H1 (cell line): ENCODE measurements around the gene MKI67. TPM values are rescaled to one million over a fixed set of nuclear protein-coding genes. Genes with fewer than 3 reads are reported as not detected.

Source experiments
- CTCF ChIA-PET: fragments of 300-600 bp; sonication (Branson Sonifier 250); formaldehyde crosslinking; loops from one replicate; lab custom pipeline; 2021; ENCODE audit not compliant: partially characterized antibody; lab: Charles Lee
- POLR2A ChIA-PET: fragments of 300-600 bp; sonication (Branson Sonifier 250); formaldehyde crosslinking; loops from one replicate; lab custom pipeline; 2021; ENCODE audit warnings: inconsistent platforms; ENCODE audit not compliant: partially characterized antibody; lab: Charles Lee
- DNase-seq, 2 experiments: peaks; one replicate each; pipeline versions ENCODE4 v3.0.0 to v3.0.0-alpha.2; 2010 to 2022; ENCODE audit warnings: low spot score in 2 of 2, low read depth in 1 of 2, mixed read lengths in 1 of 2
- FAIRE-seq: peaks from 2 replicates; lab custom pipeline; 2011; peaks lifted over from hg19 to GRCh38; lab: Jason Lieb, UNC
- H2AFZ ChIP-seq: 2 replicates; pipeline ENCODE4 v1.8.1; 2012; ENCODE audit warnings: low read length, inconsistent platforms
- H2AK5ac ChIP-seq: 2 replicates; pipeline ENCODE4 v1.6.1; 2013; ENCODE audit warnings: low read depth, low read length
- H2BK120ac ChIP-seq: replicated peaks from 2 replicates; pipeline ENCODE3; 2013; ENCODE audit warnings: low read depth, low read length, inconsistent platforms
- H2BK12ac ChIP-seq: 2 replicates; pipeline ENCODE4 v1.6.1; 2013; ENCODE audit warnings: low read depth, low read length
- H2BK15ac ChIP-seq: 2 replicates; pipeline ENCODE4 v1.6.1; 2013; ENCODE audit warnings: low read length
- H2BK20ac ChIP-seq: 2 replicates; pipeline ENCODE4 v1.6.1; 2013; ENCODE audit warnings: low read length
- H2BK5ac ChIP-seq: 2 replicates; pipeline ENCODE4 v1.6.1; 2013; ENCODE audit warnings: low read depth, low read length
- H3K14ac ChIP-seq: 2 replicates; pipeline ENCODE4 v1.6.1; 2013; ENCODE audit warnings: inconsistent platforms; ENCODE audit not compliant: insufficient read length
- H3K18ac ChIP-seq: 2 replicates; pipeline ENCODE4 v1.6.1; 2013; ENCODE audit warnings: low read length; ENCODE audit errors: extremely low read depth
- H3K23ac ChIP-seq: 2 replicates; pipeline ENCODE4 v1.6.1; 2013; ENCODE audit warnings: inconsistent platforms; ENCODE audit not compliant: insufficient read length
- H3K23me2 ChIP-seq: 2 replicates; pipeline ENCODE4 v1.6.1; 2013; ENCODE audit warnings: low read depth, low read length
- H3K27ac ChIP-seq: 2 replicates; pipeline ENCODE4 v1.6.1; 2011; ENCODE audit warnings: low read depth, low read length, inconsistent platforms
- H3K27me3 ChIP-seq, 4 experiments: replicated peaks in 1 of 4; 1 replicate in 1 of 4; 2 replicates in 3 of 4; pipeline versions ENCODE4 v1.6.1 to v1.8.1; 2011 to 2013; ENCODE audit warnings: low read length in 3 of 4, mild to moderate bottlenecking in 3 of 4, inconsistent platforms in 2 of 4, mixed read lengths in 2 of 4, moderate library complexity in 1 of 4; ENCODE audit not compliant: control insufficient read depth in 3 of 4, insufficient read depth in 3 of 4; ENCODE audit errors: extremely low read depth in 1 of 4
- H3K36me3 ChIP-seq, 4 experiments: 2 replicates each; pipeline versions ENCODE4 v1.6.1 to v1.8.1; 2011 to 2013; ENCODE audit warnings: mild to moderate bottlenecking in 4 of 4, low read length in 3 of 4, moderate library complexity in 2 of 4, control low read depth in 1 of 4, inconsistent platforms in 1 of 4; ENCODE audit not compliant: insufficient read depth in 4 of 4, control insufficient read depth in 2 of 4
- H3K4ac ChIP-seq: replicated peaks from 2 replicates; pipeline ENCODE3; 2013; ENCODE audit warnings: low read length, low read depth, mixed read lengths, inconsistent platforms; ENCODE audit not compliant: insufficient read length
- H3K4me1 ChIP-seq, 4 experiments: replicated peaks in 1 of 4; 1 replicate in 1 of 4; 2 replicates in 3 of 4; pipeline versions ENCODE4 v1.6.1 to v1.8.1; 2011 to 2013; ENCODE audit warnings: low read length in 3 of 4, inconsistent platforms in 2 of 4, mixed read lengths in 1 of 4; ENCODE audit not compliant: insufficient read depth in 4 of 4, control insufficient read depth in 3 of 4
- H3K4me2 ChIP-seq, 2 experiments: 2 replicates each; pipeline versions ENCODE4 v1.6.1 to v1.8.1; 2011 to 2013; ENCODE audit warnings: low read depth in 2 of 2, low read length in 2 of 2, control low read depth in 1 of 2, inconsistent platforms in 1 of 2, mild to moderate bottlenecking in 1 of 2; ENCODE audit not compliant: insufficient read depth in 1 of 2
- H3K4me3 ChIP-seq, 4 experiments: fragments of 200-600, 300-600 bp in 1 of 4; sonication (generic), shearing (Covaris generic), sonication (Bioruptor Twin) in 1 of 4; 2 replicates each; pipeline versions ENCODE4 v1.5.1 to v1.8.1; 2011 to 2016; ENCODE audit warnings: low read length in 4 of 4, low read depth in 3 of 4, control low read depth in 2 of 4, inconsistent platforms in 2 of 4, mild to moderate bottlenecking in 2 of 4, mixed read lengths in 1 of 4, moderate library complexity in 1 of 4; ENCODE audit not compliant: insufficient read depth in 2 of 4; ENCODE audit errors: extremely low read depth in 1 of 4
- H3K56ac ChIP-seq: replicated peaks from 2 replicates; pipeline ENCODE3; 2013; ENCODE audit warnings: low read depth, mild to moderate bottlenecking, mixed read lengths, low read length, inconsistent platforms; ENCODE audit not compliant: insufficient read length
- H3K79me1 ChIP-seq: 2 replicates; pipeline ENCODE4 v1.6.1; 2013; ENCODE audit warnings: low read depth, low read length, control low read depth
- H3K79me2 ChIP-seq, 2 experiments: 2 replicates each; pipeline versions ENCODE4 v1.6.1 to v1.8.1; 2012 to 2013; ENCODE audit warnings: low read length in 2 of 2, mild to moderate bottlenecking in 2 of 2, inconsistent platforms in 1 of 2; ENCODE audit not compliant: insufficient read depth in 2 of 2, control insufficient read depth in 1 of 2
- H3K9ac ChIP-seq, 4 experiments: replicated peaks in 1 of 4; 1 replicate in 1 of 4; 2 replicates in 3 of 4; pipeline versions ENCODE4 v1.6.1 to v1.8.1; 2011 to 2013; ENCODE audit warnings: low read depth in 3 of 4, low read length in 3 of 4, control low read depth in 2 of 4, mild to moderate bottlenecking in 2 of 4, moderate library complexity in 2 of 4, inconsistent platforms in 1 of 4; ENCODE audit errors: extremely low read depth in 1 of 4
- H3K9me3 ChIP-seq, 2 experiments: 2 replicates each; pipeline versions ENCODE4 v1.6.1 to v1.8.1; 2012 to 2013; ENCODE audit warnings: mild to moderate bottlenecking in 2 of 2, moderate library complexity in 2 of 2, control low read depth in 1 of 2, inconsistent platforms in 1 of 2, low read depth in 1 of 2, low read length in 1 of 2, mixed read lengths in 1 of 2; ENCODE audit not compliant: insufficient read depth in 2 of 2
- H4K20me1 ChIP-seq, 2 experiments: replicated peaks in 1 of 2; 2 replicates each; pipeline versions ENCODE3 to v1.8.1; 2011 to 2013; ENCODE audit warnings: inconsistent platforms in 2 of 2, low read length in 2 of 2, mild to moderate bottlenecking in 1 of 2; ENCODE audit not compliant: insufficient read depth in 2 of 2, control insufficient read depth in 1 of 2
- H4K5ac ChIP-seq: 2 replicates; pipeline ENCODE4 v1.6.1; 2013; ENCODE audit warnings: low read length, low read depth, mixed read lengths, inconsistent platforms; ENCODE audit not compliant: insufficient read length
- H4K8ac ChIP-seq: 2 replicates; pipeline ENCODE4 v1.8.0; 2013; ENCODE audit warnings: mild to moderate bottlenecking, moderate library complexity, low read length, inconsistent platforms; ENCODE audit not compliant: insufficient read depth; ENCODE audit errors: extremely low read depth
- H4K91ac ChIP-seq: replicated peaks from 2 replicates; pipeline ENCODE3; 2013; ENCODE audit warnings: low read length, mixed read lengths, inconsistent platforms; ENCODE audit not compliant: insufficient read length
- ASH2L ChIP-seq: fragments of 200-600, 300-600 bp; sonication (generic); IDR thresholded peaks from one replicate; pipeline ENCODE4 v1.7.1; 2017; ENCODE audit warnings: low read length
- BACH1 ChIP-seq: IDR thresholded peaks from 2 replicates; pipeline ENCODE4 v1.6.1; 2012; ENCODE audit warnings: low read length, improper control_type of control experiment
- CBX8 ChIP-seq: fragments of 300-800, 300-1000 bp; sonication (generic); IDR thresholded peaks from 2 replicates; pipeline ENCODE4 v1.7.1; 2016; ENCODE audit warnings: low read depth, low read length, borderline replicate concordance
- CHD1 ChIP-seq: IDR thresholded peaks from 2 replicates; pipeline ENCODE4 v1.6.1; 2012; ENCODE audit warnings: low read depth, low read length, improper control_type of control experiment
- JUND ChIP-seq: IDR thresholded peaks from 2 replicates; pipeline ENCODE4 v1.6.1; 2011; ENCODE audit warnings: mild to moderate bottlenecking, improper control_type of control experiment, low read length
- KDM1A ChIP-seq: fragments of 200-600, 300-600 bp; sonication (generic); IDR thresholded peaks from 2 replicates; pipeline ENCODE4 v1.7.1; 2016; ENCODE audit warnings: mild to moderate bottlenecking, low read length, borderline replicate concordance
- PHF8 ChIP-seq: fragments of 200-600 bp; sonication (generic); conservative IDR thresholded peaks from 2 replicates; pipeline ENCODE4 v1.7.1; 2012; ENCODE audit warnings: low read depth, mild to moderate bottlenecking, inconsistent platforms, low read length, moderate library complexity
- RAD21 ChIP-seq, 2 experiments: IDR thresholded peaks in 1 of 2; conservative IDR thresholded peaks in 1 of 2; 2 replicates each; pipeline ENCODE4 v1.6.1; 2011; ENCODE audit warnings: low read depth in 2 of 2, low read length in 2 of 2, improper control_type of control experiment in 1 of 2, inconsistent platforms in 1 of 2, mild to moderate bottlenecking in 1 of 2, moderate library complexity in 1 of 2
- SUZ12 ChIP-seq: fragments of 200-600 bp; sonication (generic); IDR thresholded peaks from 2 replicates; pipeline ENCODE4 v1.6.1; 2012; ENCODE audit warnings: mild to moderate bottlenecking, inconsistent platforms, low read length, moderate library complexity, mixed read lengths
- TAF7 ChIP-seq: optimal IDR thresholded peaks from 2 replicates; pipeline ENCODE3; 2011; ENCODE audit warnings: low read depth, mild to moderate bottlenecking, inconsistent platforms, low read length, moderate library complexity, borderline replicate concordance
- WGBS, 2 experiments: shearing (Covaris generic) in 1 of 2; methylation state at CpG; one replicate each; pipeline versions ENCODE4 v1.1.6 to v1.1.7; 2013 to 2015; ENCODE audit warnings: low lambda C conversion rate in 2 of 2, mixed read lengths in 2 of 2, inconsistent platforms in 1 of 2, low coverage in 1 of 2, missing lambda C conversion rate in 1 of 2; ENCODE audit not compliant: insufficient replicate concordance in 2 of 2, insufficient coverage in 1 of 2, insufficient read length in 1 of 2; ENCODE audit errors: extremely low coverage in 1 of 2, missing lambda C conversion rate in 1 of 2; 5-methylcytosine and 5-hydroxymethylcytosine counted together
- polyA plus RNA-seq, 7 experiments: library from polyadenylated mRNA; depleted of rRNA in 3 of 7; stranded (reverse) in 5 of 7; unstranded in 2 of 7; fragments of >200 nt in 5 of 7; fragments of 200-250 nt in 2 of 7; gene quantifications; 1 replicate in 5 of 7; 2 replicates in 1 of 7; 4 replicates in 1 of 7; pipeline versions ENCODE4 v1.2.1 to v1.2.3, GENCODE V29; 2011 to 2013; ENCODE audit warnings: missing spikeins in 2 of 7, mixed read lengths in 2 of 7
- total RNA-seq: library from RNA; stranded (reverse); fragmentation: NEBNext Ultra II Directional; extraction: Animal tissue kit (Norgen Biotek cat#: 25700); gene quantifications from 2 replicates; pipeline ENCODE4 v1.2.1, GENCODE V29; 2021
- TF ChIP-seq, protein P1 (sequence below): IDR thresholded peaks from 2 replicates; pipeline ENCODE4 v1.6.1; 2012; ENCODE audit warnings: inconsistent platforms
- TF ChIP-seq, protein P2 (sequence below): IDR thresholded peaks from 2 replicates; pipeline ENCODE4 v1.6.1; 2012; ENCODE audit warnings: low read length, inconsistent platforms

MKI67 gene
- total and polyA plus RNA-seq, 2 of the 8 experiments (the other 6 are each of a cell fraction or from before 2014, with no cell fraction given): 15.8 to 85.1 TPM

DNA sequence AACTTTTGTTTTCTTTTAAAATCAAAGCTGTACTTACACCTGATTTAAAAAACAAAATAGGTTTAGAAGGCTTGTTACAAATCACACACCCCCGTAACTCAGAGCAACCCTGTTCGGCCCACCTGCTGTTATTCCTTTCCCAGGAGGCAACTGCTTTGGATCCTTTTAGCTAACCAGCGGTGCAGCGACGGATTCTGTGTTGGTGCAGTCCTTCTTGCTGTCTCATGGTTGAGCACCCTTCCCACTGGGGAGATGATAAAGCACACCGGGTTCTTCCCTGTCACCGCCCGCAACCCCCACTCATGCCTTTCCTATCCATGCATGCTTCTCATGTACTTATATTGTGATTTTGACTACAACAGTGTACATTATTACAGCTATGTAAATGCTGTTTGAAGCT lies 24.8 kb upstream of the MKI67 start:
- H3K23me2 ChIP-seq: peaks cover 6% of the 10 kb centered on the region; the same call in 1 of the 2 replicates
- H3K4ac ChIP-seq: no peak overlapping the region
- peaks cover 0 to 8% (median 2%) of the 10 kb centered on the region in 4 experiments; a peak in 3 of 7 replicates for H3K27me3 ChIP-seq
- POLR2A ChIA-PET: no interaction called here
- H4K8ac ChIP-seq: no peak overlapping the region
- H2BK20ac ChIP-seq: no peak overlapping the region
- no peak overlapping the region for H3K56ac ChIP-seq
- CTCF ChIA-PET: interaction anchor here (0.7 to 2.1 kb wide), 19 partner anchors 12 to 135 kb away, joined by 3 to 9 read pairs (median 4); partner anchors contain the start of gene MKI67
- H2BK15ac ChIP-seq: 0 out of 2 replicates have a peak overlapping the region, but pooled peaks have one; percentile 1
- no peaks in the 10 kb centered on the region for H4K20me1 ChIP-seq
- H4K5ac ChIP-seq: no peak overlapping the region
- no peak overlapping the region for H3K9ac ChIP-seq
- no peak overlapping the region for H2AK5ac ChIP-seq
- no peak overlapping the region for H3K14ac ChIP-seq
- H2BK5ac ChIP-seq: no peak overlapping the region
- H3K23ac ChIP-seq: no peak overlapping the region
- DNase-seq: no peak
- no peak overlapping the region for H3K18ac ChIP-seq
- H3K4me2 ChIP-seq: peak overlapping the region in 1 of 2 experiments; percentile 30; a peak in 1 of 4 replicates
- no peak for FAIRE-seq
- H3K4me1 ChIP-seq: peaks cover 0 to 4% (median under 1%) of the 10 kb centered on the region in 4 experiments; a peak in 3 of 7 replicates
- no peak overlapping the region for H2BK12ac ChIP-seq
- no peak overlapping the region for H4K91ac ChIP-seq
- no peaks in the 10 kb centered on the region for H3K79me2 ChIP-seq
- H2BK120ac ChIP-seq: no peak overlapping the region
- H2AFZ ChIP-seq: no peak overlapping the region
- H3K9me3 ChIP-seq: no peaks in the 10 kb centered on the region
- H3K79me1 ChIP-seq: no peaks in the 10 kb centered on the region
- H3K36me3 ChIP-seq: no peaks in the 10 kb centered on the region
- H3K27ac ChIP-seq: no peak overlapping the region
- WGBS, 2 experiments: 92% methylated on average over 8 of the region's 8 CpGs; no CpG with 5 or more reads in 1 of the 2 experiments
- no peak overlapping the region for H3K4me3 ChIP-seq
- TF ChIP-seq CHD1 (no peak), ASH2L (no peak), TAF7 (no peak), SUZ12 (no peak), JUND (no peak), CBX8 (no peak), PHF8 (no peak), KDM1A (no peak), BACH1 (no peak), RAD21 (IDR thresholded peaks at IDR 0.05 in 1 of 2, conservative IDR thresholded peaks at IDR 0.05 in 1 of 2; ENCODE audit: low read depth in 2 of 2, low read length in 2 of 2) (no peak)
- TF ChIP-seq, protein P1, sequence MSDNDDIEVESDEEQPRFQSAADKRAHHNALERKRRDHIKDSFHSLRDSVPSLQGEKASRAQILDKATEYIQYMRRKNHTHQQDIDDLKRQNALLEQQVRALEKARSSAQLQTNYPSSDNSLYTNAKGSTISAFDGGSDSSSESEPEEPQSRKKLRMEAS: no peak
- TF ChIP-seq, protein P2, sequence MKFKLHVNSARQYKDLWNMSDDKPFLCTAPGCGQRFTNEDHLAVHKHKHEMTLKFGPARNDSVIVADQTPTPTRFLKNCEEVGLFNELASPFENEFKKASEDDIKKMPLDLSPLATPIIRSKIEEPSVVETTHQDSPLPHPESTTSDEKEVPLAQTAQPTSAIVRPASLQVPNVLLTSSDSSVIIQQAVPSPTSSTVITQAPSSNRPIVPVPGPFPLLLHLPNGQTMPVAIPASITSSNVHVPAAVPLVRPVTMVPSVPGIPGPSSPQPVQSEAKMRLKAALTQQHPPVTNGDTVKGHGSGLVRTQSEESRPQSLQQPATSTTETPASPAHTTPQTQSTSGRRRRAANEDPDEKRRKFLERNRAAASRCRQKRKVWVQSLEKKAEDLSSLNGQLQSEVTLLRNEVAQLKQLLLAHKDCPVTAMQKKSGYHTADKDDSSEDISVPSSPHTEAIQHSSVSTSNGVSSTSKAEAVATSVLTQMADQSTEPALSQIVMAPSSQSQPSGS: no peak
